H7 (cell line): ENCODE data around the gene CAMK2A. TPM values are rescaled to one million over a fixed set of nuclear protein-coding genes. Genes with fewer than 3 reads are reported as not detected.

Experiments used
- DNase-seq: peaks from one replicate; pipeline ENCODE4 v3.0.0; 2012
- H3K27me3 ChIP-seq: 2 replicates; pipeline ENCODE4 v1.6.0; 2011; ENCODE audit warnings: mild to moderate bottlenecking, low read length; ENCODE audit not compliant: control insufficient read depth, insufficient read depth
- H3K36me3 ChIP-seq: replicated peaks from 2 replicates; pipeline ENCODE4 v1.5.1; 2011; ENCODE audit warnings: low read length; ENCODE audit not compliant: control insufficient read depth, insufficient read depth
- H3K4me3 ChIP-seq: 2 replicates; pipeline ENCODE4 v1.5.1; 2011; ENCODE audit warnings: low read depth, mild to moderate bottlenecking, control low read depth, low read length, moderate library complexity; ENCODE audit not compliant: insufficient read depth
- total RNA-seq: library from RNA; depleted of rRNA; stranded (reverse); fragments of >200 nt; shearing (Covaris generic); gene quantifications from 2 replicates; pipeline ENCODE4 v1.2.3, GENCODE V29; 2014

CAMK2A gene
- total RNA-seq, 1 experiment from 2014 or later, result 0.07 TPM

- DNase-seq, result peak; percentile 85
- peak within 1 kb of the TSS; percentile 36 for H3K4me3 ChIP-seq
- peaks cover 55% of the 10 kb centered on the region for H3K27me3 ChIP-seq
These were observed 99.7 kb downstream of the CAMK2A start, which contains the start of gene SLC6A7 for GRCh38 chr5:150189728-150190502. TSS of gene SLC6A7 (plus strand) at chr5:150190062. CDS start at chr5:150190328, 266 bp downstream.

GRCh38 chr5:150189326-150189725 lies 100.2 kb downstream of the CAMK2A start:
- H3K36me3 ChIP-seq, result no peaks in the 10 kb centered on the region
- peaks cover 57% of the 10 kb centered on the region for H3K27me3 ChIP-seq
- H3K4me3 ChIP-seq, result no peak overlapping the region
- no peak for DNase-seq

More at GRCh38 chr5:150189728-150190502, 99.7 kb downstream of the CAMK2A start, which contains the start of gene SLC6A7:
- no peaks in the 10 kb centered on the region for H3K36me3 ChIP-seq

GRCh38 chr5:150188146-150188842 lies 101.3 kb downstream of the CAMK2A start:
- peaks cover 57% of the 10 kb centered on the region for H3K27me3 ChIP-seq
- H3K36me3 ChIP-seq, result no peaks in the 10 kb centered on the region
- DNase-seq, result no peak

GRCh38 chr5:150186897-150187296 lies 102.7 kb downstream of the CAMK2A start:
- Histone ChIP-seq H3K4me3 (no peak overlapping the region), H3K36me3 (no peaks in the 10 kb centered on the region), H3K27me3 (peaks cover 49% of the 10 kb centered on the region)
- no peak for DNase-seq

More at GRCh38 chr5:150188146-150188842, 101.3 kb downstream of the CAMK2A start:
- no peak overlapping the region for H3K4me3 ChIP-seq

GRCh38 chr5:150186137-150186536 lies 103.4 kb downstream of the CAMK2A start:
- H3K4me3 ChIP-seq, result no peak overlapping the region
- peak; percentile 70 for DNase-seq
- H3K36me3 ChIP-seq, result no peaks in the 10 kb centered on the region
- peaks cover 47% of the 10 kb centered on the region for H3K27me3 ChIP-seq

- peaks cover 38% of the 10 kb centered on the region for H3K27me3 ChIP-seq
- DNase-seq, result no peak
- H3K4me3 ChIP-seq, result no peak overlapping the region
- H3K36me3 ChIP-seq, result no peaks in the 10 kb centered on the region
These were observed 104.3 kb downstream of the CAMK2A start for GRCh38 chr5:150184990-150185912.

- no peaks in the 10 kb centered on the region for H3K36me3 ChIP-seq
- no peak overlapping the region for H3K4me3 ChIP-seq
- peaks cover 26% of the 10 kb centered on the region for H3K27me3 ChIP-seq
- no peak for DNase-seq
These were observed 105.6 kb downstream of the CAMK2A start for GRCh38 chr5:150184006-150184405.

GRCh38 chr5:150183436-150183835 lies 106.1 kb downstream of the CAMK2A start:
- Histone ChIP-seq H3K36me3 (no peaks in the 10 kb centered on the region), H3K27me3 (peaks cover 20% of the 10 kb centered on the region), H3K4me3 (no peak overlapping the region)
- no peak for DNase-seq

- H3K4me3 ChIP-seq, result no peak overlapping the region
- no peaks in the 10 kb centered on the region for H3K36me3 ChIP-seq
- no peak for DNase-seq
- H3K27me3 ChIP-seq, result peaks cover 14% of the 10 kb centered on the region
These were observed 106.8 kb downstream of the CAMK2A start for GRCh38 chr5:150182774-150183173.

GRCh38 chr5:150181766-150182545 lies 107.6 kb downstream of the CAMK2A start:
- Histone ChIP-seq H3K27me3 (peaks cover 8% of the 10 kb centered on the region), H3K4me3 (no peak overlapping the region), H3K36me3 (no peaks in the 10 kb centered on the region)
- no peak for DNase-seq

- peaks cover 2% of the 10 kb centered on the region for H3K27me3 ChIP-seq
- no peak for DNase-seq
- no peaks in the 10 kb centered on the region for H3K36me3 ChIP-seq
- no peak overlapping the region for H3K4me3 ChIP-seq
These were observed 108.5 kb downstream of the CAMK2A start for GRCh38 chr5:150181027-150181426.

GRCh38 chr5:150180241-150181026 lies 109.1 kb downstream of the CAMK2A start:
- no peak for DNase-seq
- H3K36me3 ChIP-seq, result no peaks in the 10 kb centered on the region
- H3K27me3 ChIP-seq, result peaks cover 2% of the 10 kb centered on the region
- no peak overlapping the region for H3K4me3 ChIP-seq

GRCh38 chr5:150179019-150179620 lies 110.5 kb downstream of the CAMK2A start:
- Histone ChIP-seq H3K27me3 (no peaks in the 10 kb centered on the region; the same call in 1 of the 2 replicates), H3K4me3 (no peak overlapping the region), H3K36me3 (no peaks in the 10 kb centered on the region)
- DNase-seq, result no peak
